GM23338 (cell line): ENCODE measurements around the gene CHMP5. TPM values are rescaled to one million over a fixed set of nuclear protein-coding genes. Genes with fewer than 3 reads are reported as not detected.

Experiments used
- ATAC-seq: fragments of 200-7000 bp; cut with Tn5 transposase; 3 replicates; pipeline ENCODE4 v1.9.1; 2020
- DNase-seq: peaks from one replicate; pipeline ENCODE4 v3.0.0-alpha.2; 2015; ENCODE audit warnings: low spot score
- H2AFZ ChIP-seq: fragments of 200-600 bp; sonication (generic); 2 replicates; pipeline ENCODE4 v1.8.0; 2016; ENCODE audit warnings: antibody characterized with exemption, mild to moderate bottlenecking, moderate library complexity
- H3F3A ChIP-seq: fragments of 200-600 bp; sonication (generic); replicated peaks from 2 replicates; pipeline ENCODE4 v1.8.0; 2017; ENCODE audit warnings: antibody characterized with exemption, mixed run types, low read depth
- H3K27ac ChIP-seq: fragments of 200-600 bp; sonication (generic); 2 replicates; pipeline ENCODE4 v1.6.1; 2016; ENCODE audit warnings: low read depth
- H3K27me3 ChIP-seq: fragments of 200-600 bp; sonication (generic); 2 replicates; pipeline ENCODE4 v1.8.0; 2016; ENCODE audit warnings: mild to moderate bottlenecking, mixed run types, moderate library complexity; ENCODE audit not compliant: insufficient read depth
- H3K36me3 ChIP-seq: fragments of 200-600 bp; sonication (generic); 2 replicates; pipeline ENCODE4 v1.8.0; 2016; ENCODE audit warnings: mild to moderate bottlenecking; ENCODE audit not compliant: insufficient read depth
- H3K4me1 ChIP-seq: fragments of 200-600 bp; sonication (generic); 2 replicates; pipeline ENCODE4 v1.8.0; 2016; ENCODE audit warnings: mild to moderate bottlenecking, moderate library complexity; ENCODE audit not compliant: insufficient read depth
- H3K4me2 ChIP-seq: fragments of 200-600 bp; sonication (generic); 2 replicates; pipeline ENCODE4 v1.7.1; 2017; ENCODE audit warnings: mixed run types
- H3K4me3 ChIP-seq: fragments of 200-600 bp; sonication (generic); 2 replicates; pipeline ENCODE4 v1.6.1; 2016; ENCODE audit warnings: mixed run types
- H3K79me2 ChIP-seq: fragments of 200-600 bp; sonication (generic); replicated peaks from 2 replicates; pipeline ENCODE4 v1.8.0; 2017; ENCODE audit warnings: mild to moderate bottlenecking; ENCODE audit not compliant: insufficient read depth
- H3K9me2 ChIP-seq: fragments of 200-600 bp; sonication (generic); 2 replicates; pipeline ENCODE4 v1.8.0; 2017; ENCODE audit not compliant: insufficient read depth
- H4K20me1 ChIP-seq: fragments of 200-600 bp; sonication (generic); replicated peaks from 2 replicates; pipeline ENCODE4 v1.8.0; 2017; ENCODE audit warnings: mild to moderate bottlenecking; ENCODE audit not compliant: insufficient read depth
- H3K27ac Mint-ChIP-seq: 2 replicates; pipeline ENCODE4 v1.8.0; 2020; ENCODE audit warnings: inconsistent platforms, mild to moderate bottlenecking, moderate library complexity, mixed read lengths
- H3K27me3 Mint-ChIP-seq: 3 replicates; pipeline ENCODE4 v1.8.0; 2022; ENCODE audit warnings: low read depth, mild to moderate bottlenecking, moderate library complexity, mixed read lengths, inconsistent platforms; ENCODE audit not compliant: insufficient read depth, poor library complexity
- H3K36me3 Mint-ChIP-seq: 3 replicates; pipeline ENCODE4 v1.8.0; 2021; ENCODE audit warnings: low read depth, mild to moderate bottlenecking, inconsistent platforms, moderate library complexity, mixed read lengths
- H3K4me1 Mint-ChIP-seq: 3 replicates; pipeline ENCODE4 v1.8.0; 2020; ENCODE audit warnings: mild to moderate bottlenecking, inconsistent platforms, mixed read lengths
- H3K4me3 Mint-ChIP-seq: 3 replicates; pipeline ENCODE4 v1.8.0; 2021; ENCODE audit warnings: moderate library complexity, mild to moderate bottlenecking, inconsistent platforms, mixed read lengths
- H3K9me3 Mint-ChIP-seq: 3 replicates; pipeline ENCODE4 v1.8.0; 2020; ENCODE audit warnings: moderate library complexity, mild to moderate bottlenecking, inconsistent platforms, mixed read lengths
- CREB1 ChIP-seq: fragments of 250-450 bp; sonication (Bioruptor Pico); IDR thresholded peaks from 2 replicates; pipeline ENCODE4 v1.5.0; 2020; ENCODE audit warnings: low read depth, mild to moderate bottlenecking, moderate library complexity
- CTCF ChIP-seq, 2 experiments: fragments of 200-600 bp in 1 of 2; sonication (generic) in 1 of 2; conservative IDR thresholded peaks; 2 replicates each; pipeline versions ENCODE4 v1.5.1 to v1.6.1; 2016 to 2017; ENCODE audit warnings: antibody characterized with exemption in 2 of 2, low read depth in 2 of 2, mild to moderate bottlenecking in 2 of 2, moderate library complexity in 1 of 2
- EZH2 ChIP-seq: fragments of 200-600 bp; sonication (generic); IDR thresholded peaks from one replicate; pipeline ENCODE4 v1.8.0; 2017; ENCODE audit warnings: antibody characterized with exemption, mild to moderate bottlenecking, low read depth; ENCODE audit not compliant: unreplicated experiment
- EZH2phosphoT487 ChIP-seq: fragments of 200-600 bp; sonication (generic); IDR thresholded peaks from one replicate; pipeline ENCODE4 v1.8.1; 2018; ENCODE audit warnings: antibody characterized with exemption; ENCODE audit not compliant: unreplicated experiment
- JUNB ChIP-seq: IDR thresholded peaks from one replicate; pipeline ENCODE4 v1.6.1; 2016; ENCODE audit warnings: antibody characterized with exemption; ENCODE audit not compliant: unreplicated experiment
- NANOG ChIP-seq: IDR thresholded peaks from 2 replicates; pipeline ENCODE4 v1.6.1; 2016; ENCODE audit warnings: antibody characterized with exemption, borderline replicate concordance
- POLR2AphosphoS5 ChIP-seq: IDR thresholded peaks from 2 replicates; pipeline ENCODE4 v1.6.1; 2016; ENCODE audit warnings: antibody characterized with exemption, low read depth
- STAT1 ChIP-seq: IDR thresholded peaks from one replicate; pipeline ENCODE4 v1.6.1; 2016; ENCODE audit warnings: antibody characterized with exemption; ENCODE audit not compliant: unreplicated experiment
- ZNF114 ChIP-seq: fragments of 250-450 bp; sonication (Bioruptor Pico); IDR thresholded peaks from 2 replicates; pipeline ENCODE4 v1.5.0; 2020; ENCODE audit warnings: mild to moderate bottlenecking, moderate library complexity
- ZNF331 ChIP-seq: fragments of 250-450 bp; sonication (Bioruptor Pico); IDR thresholded peaks from 2 replicates; pipeline ENCODE4 v1.5.0; 2020; ENCODE audit warnings: low read depth, mild to moderate bottlenecking, moderate library complexity
- polyA plus RNA-seq: library from polyadenylated mRNA; unstranded; fragments of >200 nt; fragmentation: Nextera tagmentation; extraction: Ambion mirVana; gene quantifications from 2 replicates; pipeline ENCODE4 v1.2.1, GENCODE V29; 2016
- total RNA-seq: library from RNA; depleted of rRNA; stranded (reverse); fragments of >200 nt; shearing (Covaris generic); gene quantifications from 2 replicates; pipeline ENCODE4 v1.2.3, GENCODE V29; 2014
- TF ChIP-seq, protein P1 (sequence below): IDR thresholded peaks from 2 replicates; pipeline ENCODE4 v1.6.1; 2016; ENCODE audit warnings: antibody characterized with exemption
- TF ChIP-seq, protein P2 (sequence below): fragments of 250-450 bp; sonication (Bioruptor Pico); IDR thresholded peaks from 2 replicates; pipeline ENCODE4 v1.5.0; 2020; ENCODE audit warnings: mild to moderate bottlenecking, moderate library complexity

CHMP5 gene
- total and polyA plus RNA-seq, 2 experiments from 2014 or later: 30.9 to 77.8 TPM

- Mint-ChIP-seq H3K36me3 (peaks cover 11% of the 10 kb centered on the region), H3K4me3 (no peak overlapping the region), H3K4me1 (no peaks in the 10 kb centered on the region), H3K9me3 (no peaks in the 10 kb centered on the region), H3K27ac (no peak overlapping the region), H3K27me3 (peaks cover 11% of the 10 kb centered on the region)
- Histone ChIP-seq H3K36me3 (0 out of 2 replicates have a peak, but pooled peaks cover 4% of the 10 kb centered on the region), H3K4me3 (no peak overlapping the region), H3K27ac (no peak overlapping the region), H3K27me3 (no peaks in the 10 kb centered on the region), H3K79me2 (no peaks in the 10 kb centered on the region), H3K4me2 (no peak overlapping the region), H2AFZ (no peak overlapping the region), H4K20me1 (no peaks in the 10 kb centered on the region), H3K4me1 (no peaks in the 10 kb centered on the region), H3K9me2 (no peaks in the 10 kb centered on the region), H3F3A (no peaks in the 10 kb centered on the region)
- no peak for DNase-seq
- no peak for ATAC-seq
- TF ChIP-seq STAT1: no peak
- TF ChIP-seq, protein P1, sequence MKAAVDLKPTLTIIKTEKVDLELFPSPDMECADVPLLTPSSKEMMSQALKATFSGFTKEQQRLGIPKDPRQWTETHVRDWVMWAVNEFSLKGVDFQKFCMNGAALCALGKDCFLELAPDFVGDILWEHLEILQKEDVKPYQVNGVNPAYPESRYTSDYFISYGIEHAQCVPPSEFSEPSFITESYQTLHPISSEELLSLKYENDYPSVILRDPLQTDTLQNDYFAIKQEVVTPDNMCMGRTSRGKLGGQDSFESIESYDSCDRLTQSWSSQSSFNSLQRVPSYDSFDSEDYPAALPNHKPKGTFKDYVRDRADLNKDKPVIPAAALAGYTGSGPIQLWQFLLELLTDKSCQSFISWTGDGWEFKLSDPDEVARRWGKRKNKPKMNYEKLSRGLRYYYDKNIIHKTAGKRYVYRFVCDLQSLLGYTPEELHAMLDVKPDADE: no peak
These were observed 16.2 kb upstream of the CHMP5 start for GRCh38 chr9:33248606-33249005.

GRCh38 chr9:33249087-33249658 is 15.7 kb upstream of the CHMP5 start:
- Histone ChIP-seq H3K79me2 (no peaks in the 10 kb centered on the region), H3K9me2 (no peaks in the 10 kb centered on the region), H3F3A (no peaks in the 10 kb centered on the region), H3K4me2 (no peak overlapping the region), H3K36me3 (peaks cover 8% of the 10 kb centered on the region; the same call in 1 of the 2 replicates), H3K4me3 (no peak overlapping the region), H3K27me3 (no peaks in the 10 kb centered on the region), H3K4me1 (no peaks in the 10 kb centered on the region), H3K27ac (no peak overlapping the region), H4K20me1 (no peaks in the 10 kb centered on the region), H2AFZ (no peak overlapping the region)
- no peak for ATAC-seq
- peaks cover 16% of the 10 kb centered on the region for H3K36me3 Mint-ChIP-seq
- H3K4me1 Mint-ChIP-seq: no peaks in the 10 kb centered on the region
- H3K27ac Mint-ChIP-seq: no peak overlapping the region
- no peaks in the 10 kb centered on the region for H3K9me3 Mint-ChIP-seq
- H3K27me3 Mint-ChIP-seq: peaks cover 11% of the 10 kb centered on the region
- DNase-seq: no peak
- H3K4me3 Mint-ChIP-seq: no peak overlapping the region
- no peak for TF ChIP-seq ZNF114
- TF ChIP-seq EZH2: no peak
- no peak for TF ChIP-seq POLR2AphosphoS5
- no peak for TF ChIP-seq CREB1
- TF ChIP-seq, protein P1: no peak
- TF ChIP-seq STAT1: no peak
- no peak for TF ChIP-seq CTCF (conservative IDR thresholded peaks at IDR 0.05; ENCODE audit: low read depth in 2 of 2)
- TF ChIP-seq EZH2phosphoT487: no peak
- no peak for TF ChIP-seq JUNB
- TF ChIP-seq, protein P2, sequence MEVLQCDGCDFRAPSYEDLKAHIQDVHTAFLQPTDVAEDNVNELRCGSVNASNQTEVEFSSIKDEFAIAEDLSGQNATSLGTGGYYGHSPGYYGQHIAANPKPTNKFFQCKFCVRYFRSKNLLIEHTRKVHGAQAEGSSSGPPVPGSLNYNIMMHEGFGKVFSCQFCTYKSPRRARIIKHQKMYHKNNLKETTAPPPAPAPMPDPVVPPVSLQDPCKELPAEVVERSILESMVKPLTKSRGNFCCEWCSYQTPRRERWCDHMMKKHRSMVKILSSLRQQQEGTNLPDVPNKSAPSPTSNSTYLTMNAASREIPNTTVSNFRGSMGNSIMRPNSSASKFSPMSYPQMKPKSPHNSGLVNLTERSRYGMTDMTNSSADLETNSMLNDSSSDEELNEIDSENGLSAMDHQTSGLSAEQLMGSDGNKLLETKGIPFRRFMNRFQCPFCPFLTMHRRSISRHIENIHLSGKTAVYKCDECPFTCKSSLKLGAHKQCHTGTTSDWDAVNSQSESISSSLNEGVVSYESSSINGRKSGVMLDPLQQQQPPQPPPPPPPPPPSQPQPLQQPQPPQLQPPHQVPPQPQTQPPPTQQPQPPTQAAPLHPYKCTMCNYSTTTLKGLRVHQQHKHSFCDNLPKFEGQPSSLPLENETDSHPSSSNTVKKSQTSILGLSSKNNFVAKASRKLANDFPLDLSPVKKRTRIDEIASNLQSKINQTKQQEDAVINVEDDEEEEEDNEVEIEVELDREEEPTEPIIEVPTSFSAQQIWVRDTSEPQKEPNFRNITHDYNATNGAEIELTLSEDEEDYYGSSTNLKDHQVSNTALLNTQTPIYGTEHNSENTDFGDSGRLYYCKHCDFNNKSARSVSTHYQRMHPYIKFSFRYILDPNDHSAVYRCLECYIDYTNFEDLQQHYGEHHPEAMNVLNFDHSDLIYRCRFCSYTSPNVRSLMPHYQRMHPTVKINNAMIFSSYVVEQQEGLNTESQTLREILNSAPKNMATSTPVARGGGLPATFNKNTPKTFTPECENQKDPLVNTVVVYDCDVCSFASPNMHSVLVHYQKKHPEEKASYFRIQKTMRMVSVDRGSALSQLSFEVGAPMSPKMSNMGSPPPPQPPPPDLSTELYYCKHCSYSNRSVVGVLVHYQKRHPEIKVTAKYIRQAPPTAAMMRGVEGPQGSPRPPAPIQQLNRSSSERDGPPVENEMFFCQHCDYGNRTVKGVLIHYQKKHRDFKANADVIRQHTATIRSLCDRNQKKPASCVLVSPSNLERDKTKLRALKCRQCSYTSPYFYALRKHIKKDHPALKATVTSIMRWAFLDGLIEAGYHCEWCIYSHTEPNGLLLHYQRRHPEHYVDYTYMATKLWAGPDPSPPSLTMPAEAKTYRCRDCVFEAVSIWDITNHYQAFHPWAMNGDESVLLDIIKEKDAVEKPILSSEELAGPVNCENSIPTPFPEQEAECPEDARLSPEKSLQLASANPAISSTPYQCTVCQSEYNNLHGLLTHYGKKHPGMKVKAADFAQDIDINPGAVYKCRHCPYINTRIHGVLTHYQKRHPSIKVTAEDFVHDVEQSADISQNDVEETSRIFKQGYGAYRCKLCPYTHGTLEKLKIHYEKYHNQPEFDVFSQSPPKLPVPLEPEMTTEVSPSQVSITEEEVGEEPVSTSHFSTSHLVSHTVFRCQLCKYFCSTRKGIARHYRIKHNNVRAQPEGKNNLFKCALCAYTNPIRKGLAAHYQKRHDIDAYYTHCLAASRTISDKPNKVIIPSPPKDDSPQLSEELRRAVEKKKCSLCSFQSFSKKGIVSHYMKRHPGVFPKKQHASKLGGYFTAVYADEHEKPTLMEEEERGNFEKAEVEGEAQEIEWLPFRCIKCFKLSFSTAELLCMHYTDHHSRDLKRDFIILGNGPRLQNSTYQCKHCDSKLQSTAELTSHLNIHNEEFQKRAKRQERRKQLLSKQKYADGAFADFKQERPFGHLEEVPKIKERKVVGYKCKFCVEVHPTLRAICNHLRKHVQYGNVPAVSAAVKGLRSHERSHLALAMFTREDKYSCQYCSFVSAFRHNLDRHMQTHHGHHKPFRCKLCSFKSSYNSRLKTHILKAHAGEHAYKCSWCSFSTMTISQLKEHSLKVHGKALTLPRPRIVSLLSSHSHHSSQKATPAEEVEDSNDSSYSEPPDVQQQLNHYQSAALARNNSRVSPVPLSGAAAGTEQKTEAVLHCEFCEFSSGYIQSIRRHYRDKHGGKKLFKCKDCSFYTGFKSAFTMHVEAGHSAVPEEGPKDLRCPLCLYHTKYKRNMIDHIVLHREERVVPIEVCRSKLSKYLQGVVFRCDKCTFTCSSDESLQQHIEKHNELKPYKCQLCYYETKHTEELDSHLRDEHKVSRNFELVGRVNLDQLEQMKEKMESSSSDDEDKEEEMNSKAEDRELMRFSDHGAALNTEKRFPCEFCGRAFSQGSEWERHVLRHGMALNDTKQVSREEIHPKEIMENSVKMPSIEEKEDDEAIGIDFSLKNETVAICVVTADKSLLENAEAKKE (CRISPR knock-in tag): no peak
- TF ChIP-seq NANOG: no peak
- no peak for TF ChIP-seq ZNF331 (CRISPR knock-in tag)
